GM21619 (cell line): ENCODE data around the gene UAP1.
"Not testable (repeated sequence)": the region's sequence is repeated elsewhere in the genome, so short reads cannot be mapped to it uniquely, and the experiment has no call there.

Source experiments
- ATAC-seq: cut with Tn5 transposase; IDR thresholded peaks from one replicate; pipeline ENCODE4 v1.9.1; 2021; ENCODE audit not compliant: unreplicated experiment

Gene UAP1

DNA sequence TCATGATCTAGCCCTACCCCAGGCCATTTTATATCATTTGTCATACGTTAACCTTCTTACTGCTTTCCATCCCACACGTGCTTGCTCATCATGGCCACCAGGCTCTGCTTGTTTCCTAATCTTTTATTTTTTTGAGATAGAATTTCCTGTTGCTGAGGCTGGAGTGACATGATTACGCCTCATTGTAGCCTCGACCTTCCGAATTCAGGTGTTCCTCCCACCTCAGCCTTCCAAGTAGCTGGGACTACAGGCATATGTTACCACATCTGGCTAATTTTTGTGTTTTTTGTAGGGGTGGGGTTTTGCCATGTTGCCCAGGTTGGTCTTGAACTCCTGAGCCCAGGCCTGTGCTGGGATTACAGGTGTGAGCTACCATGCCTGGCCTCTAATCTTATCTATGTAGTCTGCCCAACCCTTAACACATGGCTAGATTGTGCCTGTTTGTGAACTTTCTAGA is 3.3 kb downstream of the UAP1 start:
- ATAC-seq = no peak

DNA sequence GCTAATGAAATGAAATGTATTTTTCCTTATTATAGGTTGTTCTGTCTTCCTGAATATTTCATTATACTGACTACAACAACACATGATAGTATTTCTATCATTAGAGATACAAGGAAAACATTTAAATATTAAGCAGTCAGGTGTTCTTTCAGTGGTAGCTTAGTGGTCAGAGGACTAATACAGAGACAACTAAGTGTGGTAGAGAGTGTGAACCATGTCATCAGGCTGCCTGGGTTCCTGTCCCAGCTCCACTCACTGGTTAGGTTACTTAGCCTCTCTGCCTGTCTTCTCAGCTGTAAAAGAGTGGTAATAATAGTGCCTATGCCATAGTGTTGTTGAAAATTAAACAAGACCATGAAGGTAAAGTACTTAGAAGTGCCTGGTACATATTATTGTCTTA is 3.9 kb downstream of the UAP1 start:
- no peak for ATAC-seq

DNA sequence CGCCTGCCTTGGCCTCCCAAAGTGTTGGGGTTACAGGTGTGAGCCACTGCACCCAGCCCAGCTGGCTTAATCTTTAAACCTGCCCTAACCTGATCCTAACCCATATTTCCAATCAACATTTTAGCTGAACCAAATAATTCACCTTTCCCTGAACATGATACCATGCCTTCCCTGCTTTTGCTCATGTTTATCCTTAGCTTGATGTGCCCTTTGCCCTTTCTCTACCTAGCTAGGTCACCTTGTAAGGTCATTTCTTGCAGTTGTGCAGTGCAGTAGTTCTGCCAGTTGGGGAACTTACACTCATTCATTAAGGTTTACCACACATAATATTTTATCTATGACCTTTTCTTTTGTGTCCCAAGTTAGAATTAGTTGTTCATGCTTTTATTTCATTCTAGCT is 5.3 kb downstream of the UAP1 start:
- no peak for ATAC-seq

DNA sequence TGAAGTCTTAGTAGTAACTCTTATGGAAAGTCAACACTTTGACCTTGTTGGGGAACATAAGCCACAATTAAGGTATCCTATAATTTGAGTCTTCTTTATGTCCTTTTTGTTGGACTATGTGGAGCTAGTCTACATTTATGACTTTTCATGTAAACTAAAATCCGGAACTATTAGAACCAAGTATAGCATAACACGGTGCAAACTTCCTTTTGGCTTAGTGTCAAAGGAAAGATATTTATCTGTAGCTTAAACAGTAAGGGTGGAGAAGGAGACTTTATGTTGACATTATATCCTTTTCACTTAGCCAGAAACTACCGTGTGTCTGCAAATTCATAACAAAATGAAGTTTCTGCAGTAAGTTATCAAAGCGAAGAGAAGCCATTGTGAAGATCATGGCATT is 7.3 kb downstream of the UAP1 start:
- no peak for ATAC-seq

DNA sequence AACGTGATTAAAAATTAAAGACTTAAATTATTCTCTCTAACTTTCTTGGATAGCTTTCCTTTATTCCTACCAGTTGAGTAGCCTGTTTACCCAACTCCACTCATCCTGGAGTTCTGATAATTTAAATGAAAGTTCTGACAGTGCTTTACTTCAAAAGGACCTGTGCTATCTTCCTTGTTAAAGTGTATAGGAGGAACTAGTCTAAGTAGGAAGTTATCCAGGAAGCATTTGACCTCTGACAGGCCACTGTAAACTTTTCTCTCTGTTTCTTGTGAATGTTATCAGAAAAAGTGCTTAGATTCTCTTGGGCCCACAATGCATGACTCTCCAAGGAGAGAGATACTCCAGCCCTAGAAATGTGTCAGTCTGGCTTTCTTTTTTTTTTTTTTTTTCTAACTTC is 9.2 kb downstream of the UAP1 start:
- ATAC-seq = no peak

DNA sequence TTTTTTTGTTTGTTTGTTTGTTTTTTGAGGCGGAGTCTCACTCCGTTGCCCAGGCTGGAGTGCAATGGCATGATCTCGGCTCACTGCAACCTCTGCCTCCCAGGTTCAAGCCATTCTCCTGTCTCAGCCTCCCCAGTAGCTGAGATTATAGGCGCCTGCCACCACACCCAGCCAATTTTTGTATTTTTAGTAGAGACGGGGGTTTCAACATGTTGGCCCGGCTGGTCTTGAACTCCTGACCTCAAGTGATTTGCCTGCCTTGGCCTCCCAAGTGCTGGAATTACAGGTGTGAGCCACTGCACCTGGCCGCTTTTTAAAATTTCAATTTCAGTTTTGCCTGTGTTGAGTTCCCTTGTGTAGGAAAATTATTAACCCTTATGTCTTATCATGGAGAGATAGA is 9.6 kb downstream of the UAP1 start:
- ATAC-seq = not testable (repeated sequence)

DNA sequence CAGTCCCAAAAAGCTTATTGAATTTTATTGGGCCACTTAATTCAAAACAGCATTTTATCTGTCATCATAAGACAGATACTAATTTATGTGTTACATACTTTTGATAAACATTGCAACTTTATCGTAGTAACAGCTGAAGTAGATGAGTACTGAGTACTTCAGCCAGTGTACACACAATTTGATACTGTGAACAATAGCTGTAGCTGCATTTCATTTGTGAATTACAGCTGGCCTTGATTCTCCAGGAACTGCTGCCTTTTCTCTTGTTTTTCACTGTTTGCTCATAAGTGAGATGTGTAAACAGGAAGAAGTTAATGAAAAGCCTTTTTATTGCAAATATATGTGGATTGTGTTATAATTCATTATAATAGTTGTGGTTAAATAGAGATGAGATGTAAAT is 10.2 kb downstream of the UAP1 start:
- no peak for ATAC-seq

DNA sequence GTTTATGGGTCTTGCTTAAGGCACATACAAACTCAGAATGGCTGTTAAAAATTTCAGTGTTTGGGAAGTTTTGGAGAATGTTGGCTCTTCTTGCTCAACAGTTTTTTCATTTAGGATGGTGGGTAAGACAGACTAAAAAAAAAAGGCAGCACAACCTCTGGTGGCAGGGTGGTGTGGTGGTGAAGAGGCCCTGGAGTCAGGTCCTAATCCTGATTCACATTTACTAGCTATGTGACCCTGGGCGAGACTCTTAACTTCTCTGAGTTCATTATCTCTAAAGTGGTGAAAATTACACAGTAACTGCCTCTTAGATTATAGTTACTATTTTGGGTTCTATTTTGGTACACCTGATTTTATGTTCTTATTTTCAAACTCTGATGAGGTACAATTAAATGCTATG is 11.6 kb downstream of the UAP1 start:
- ATAC-seq = no peak

DNA sequence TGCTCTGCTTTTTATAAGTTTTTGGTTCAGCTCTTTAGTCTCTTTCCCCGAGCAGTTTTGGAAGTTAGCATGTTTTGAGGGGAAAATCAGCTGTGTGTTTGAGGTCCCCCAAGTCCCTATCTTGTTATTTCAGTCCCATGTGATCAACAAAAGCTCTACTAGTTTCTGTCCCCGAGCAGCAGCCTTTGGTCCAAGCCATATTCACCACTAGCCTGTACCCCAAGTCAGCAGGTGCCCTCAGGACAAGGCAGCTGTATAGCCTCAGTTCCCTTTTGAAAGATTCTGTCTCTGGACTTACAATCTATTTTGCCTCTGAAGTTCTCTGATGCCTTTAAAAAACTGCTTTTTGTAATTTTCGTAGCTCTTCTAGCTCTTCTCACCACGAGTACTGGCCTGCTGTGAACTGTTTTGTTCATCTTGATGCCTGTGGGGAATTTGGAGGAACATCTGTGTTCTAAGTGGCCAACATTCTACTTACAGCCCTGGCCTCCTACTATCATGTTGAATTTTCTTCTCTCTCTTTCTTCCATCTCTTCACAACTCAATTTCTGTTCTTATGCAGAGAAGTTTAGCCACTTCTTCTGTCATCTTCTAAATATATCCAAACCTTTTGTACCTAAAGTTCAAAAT is 16.7 kb downstream of the UAP1 start:
- ATAC-seq = no peak

DNA sequence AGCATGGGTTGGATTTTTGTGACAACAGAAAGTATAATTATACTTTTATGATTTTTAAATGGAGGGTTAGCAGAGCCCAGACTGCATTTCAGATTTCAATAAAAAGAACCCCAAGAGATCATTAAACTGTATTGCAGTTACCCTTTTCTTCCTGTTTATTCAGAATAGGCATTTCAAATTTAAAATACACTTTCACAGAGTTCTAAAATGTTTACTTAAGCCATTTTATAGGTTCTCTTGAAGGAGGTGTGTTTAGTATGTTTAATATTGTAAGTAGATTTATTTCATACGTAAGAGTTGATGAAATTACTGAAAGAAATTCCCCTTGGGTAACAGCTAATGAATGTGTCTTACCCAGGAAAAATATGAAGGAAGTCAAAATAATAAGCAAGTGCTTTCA is 17.4 kb downstream of the UAP1 start:
- no peak for ATAC-seq

DNA sequence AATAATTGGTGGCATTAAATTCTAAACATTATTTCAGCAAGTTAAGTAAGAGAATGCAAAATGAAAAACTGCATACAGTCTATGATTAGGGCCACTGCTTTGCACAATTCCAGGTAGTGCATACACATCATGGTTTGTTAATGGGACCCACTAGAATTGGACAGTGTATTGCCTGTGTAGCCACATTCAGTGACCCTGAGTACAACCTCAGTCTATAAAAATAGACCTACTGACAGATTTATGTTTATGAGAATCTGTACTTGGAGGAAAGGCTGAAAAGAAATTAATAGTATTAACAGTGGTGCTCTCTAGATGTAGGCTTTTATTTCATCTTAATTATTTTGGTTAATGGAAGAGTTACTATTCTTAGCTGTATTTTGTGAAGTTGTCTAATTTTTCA is 18.8 kb downstream of the UAP1 start:
- no peak for ATAC-seq

DNA sequence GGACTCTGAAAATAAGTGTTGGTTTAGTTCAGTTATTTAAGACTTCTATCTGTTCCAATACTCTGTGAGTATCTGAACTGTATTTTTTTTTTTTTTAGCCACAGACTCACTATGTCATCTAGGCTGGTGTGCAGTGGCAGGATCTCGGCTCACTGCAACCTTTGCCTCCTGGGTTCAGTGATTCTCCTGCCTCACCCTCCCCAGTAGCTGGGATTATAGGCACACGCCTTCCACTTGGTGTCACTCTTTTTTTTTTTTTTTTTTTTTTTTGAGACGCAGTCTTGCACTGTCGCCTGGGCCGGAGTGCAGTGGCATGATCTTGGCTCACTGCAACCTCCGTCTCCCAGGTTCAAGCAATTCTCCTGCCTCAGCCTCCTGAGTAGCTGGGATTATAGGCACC is 21.4 kb downstream of the UAP1 start:
- not testable (repeated sequence) for ATAC-seq

DNA sequence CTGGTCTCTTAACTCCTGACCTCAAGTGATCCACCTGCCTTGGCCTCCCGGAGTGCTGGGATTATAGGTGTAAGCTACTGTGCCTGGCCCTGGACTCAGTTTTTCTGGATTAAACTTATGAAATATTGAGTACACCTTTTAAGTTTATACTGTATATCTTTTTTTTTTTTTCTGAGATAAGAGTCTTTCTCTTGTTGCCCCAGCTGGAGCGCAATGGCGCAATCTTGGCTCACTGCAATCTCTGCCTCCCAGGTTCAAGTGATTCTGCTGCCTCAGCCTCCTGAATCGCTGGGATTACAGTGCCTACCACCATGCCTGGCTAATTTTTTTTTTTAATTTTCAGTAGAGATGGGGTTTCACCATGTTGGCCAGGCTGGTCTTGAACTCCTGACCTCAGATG is 23.6 kb downstream of the UAP1 start:
- not testable (repeated sequence) for ATAC-seq

DNA sequence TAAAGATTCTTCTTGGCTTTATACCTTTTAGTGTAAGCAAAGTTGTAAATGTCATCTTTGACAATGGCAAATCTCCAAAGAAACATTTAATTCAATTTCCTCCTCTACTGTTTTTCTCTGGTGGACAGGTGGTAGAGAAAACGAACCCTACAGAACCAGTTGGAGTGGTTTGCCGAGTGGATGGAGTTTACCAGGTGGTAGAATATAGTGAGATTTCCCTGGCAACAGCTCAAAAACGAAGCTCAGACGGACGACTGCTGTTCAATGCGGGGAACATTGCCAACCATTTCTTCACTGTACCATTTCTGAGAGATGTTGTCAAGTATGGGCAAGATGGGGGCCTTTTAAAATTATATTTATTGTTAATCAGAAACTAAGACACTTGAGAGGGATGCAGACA is 25.8 kb downstream of the UAP1 start:
- ATAC-seq = no peak

DNA sequence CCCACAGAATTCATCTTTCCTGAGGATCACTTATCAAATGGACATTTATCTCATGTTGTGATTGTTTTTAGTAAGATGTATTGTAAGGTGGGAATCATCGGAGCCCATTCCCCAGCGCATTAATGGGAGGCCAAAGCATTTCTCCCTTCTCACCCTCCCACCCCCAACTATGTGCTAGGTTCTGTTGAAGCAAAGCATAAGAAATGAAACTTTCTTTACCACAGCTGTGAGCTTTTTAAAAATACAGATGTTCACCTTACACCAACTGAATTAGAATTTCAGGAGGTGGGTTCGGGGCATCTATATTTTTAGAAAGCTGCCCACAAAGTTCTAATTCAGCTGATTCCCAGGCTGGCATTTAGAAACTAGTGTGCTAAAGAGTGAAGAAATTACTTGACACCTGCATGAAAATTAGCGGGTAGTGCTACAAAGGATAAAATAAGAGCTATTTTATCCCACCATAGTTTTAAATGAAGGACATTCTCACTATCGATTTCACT is 26.3 kb downstream of the UAP1 start:
- no peak for ATAC-seq

DNA sequence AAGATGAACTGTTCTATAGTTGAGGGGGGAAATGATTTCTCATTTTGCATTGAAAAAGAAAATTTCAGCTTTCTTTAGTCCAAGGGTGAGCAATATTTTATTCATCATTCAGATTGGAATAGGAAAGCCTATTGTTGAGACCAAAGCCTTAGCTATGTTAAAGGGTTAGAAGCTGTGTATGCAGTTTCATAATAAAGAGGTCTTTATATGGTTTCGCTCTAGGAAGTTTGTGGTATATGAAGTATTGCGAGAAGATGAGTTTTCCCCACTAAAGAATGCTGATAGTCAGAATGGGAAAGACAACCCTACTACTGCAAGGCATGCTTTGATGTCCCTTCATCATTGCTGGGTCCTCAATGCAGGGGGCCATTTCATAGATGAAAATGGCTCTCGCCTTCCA is 28.6 kb downstream of the UAP1 start:
- ATAC-seq = no peak

DNA sequence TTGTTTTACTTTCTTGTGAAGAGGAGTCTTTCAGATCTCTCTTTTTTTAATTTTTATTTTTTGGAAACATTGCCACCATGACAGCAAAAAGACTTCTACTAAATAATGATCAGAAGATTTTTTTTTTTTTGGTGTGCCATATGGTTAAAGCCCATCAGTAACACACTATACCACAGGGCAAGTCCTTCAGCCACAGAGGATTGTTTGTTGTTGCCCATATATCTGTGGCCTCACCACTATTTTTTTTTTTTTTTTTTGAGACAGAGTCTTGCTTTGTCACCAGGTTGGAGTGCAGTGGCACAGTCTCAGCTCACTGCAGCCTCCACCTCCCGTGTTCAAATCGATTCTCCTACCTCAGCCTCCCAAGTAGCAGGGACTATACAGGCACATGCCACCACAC is 29.2 kb downstream of the UAP1 start:
- no peak for ATAC-seq

DNA sequence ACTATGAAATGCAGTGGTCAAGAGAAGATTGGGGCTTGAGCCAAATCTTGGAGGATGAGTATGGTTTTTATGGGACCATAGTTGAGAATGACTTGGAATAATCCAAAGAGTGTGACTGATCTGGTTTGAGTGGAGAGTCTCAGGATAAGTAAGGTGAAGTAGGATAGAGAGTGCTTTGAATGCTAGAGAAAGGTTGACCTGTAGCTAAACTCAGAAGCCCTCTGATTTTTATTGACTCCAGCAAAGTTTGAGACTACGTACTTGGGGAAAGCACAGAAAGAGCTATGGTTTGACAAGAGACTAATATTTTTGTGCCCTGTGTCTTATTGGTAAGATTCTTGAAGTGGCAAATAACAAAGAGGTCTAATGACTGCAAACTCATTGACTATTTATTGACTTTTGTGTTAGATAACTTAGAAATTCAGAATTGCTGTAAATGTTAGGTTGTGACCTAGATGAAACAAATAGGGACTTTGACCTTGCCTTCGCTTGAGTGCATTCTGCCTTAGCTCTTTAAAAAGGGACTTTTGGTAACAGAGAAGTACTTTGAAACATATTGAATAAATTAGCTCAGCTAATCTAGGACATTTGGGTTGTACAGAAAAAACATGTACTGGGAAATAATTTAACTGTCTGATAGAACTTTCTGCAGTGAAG is 35.1 kb downstream of the UAP1 start:
- no peak for ATAC-seq

DNA sequence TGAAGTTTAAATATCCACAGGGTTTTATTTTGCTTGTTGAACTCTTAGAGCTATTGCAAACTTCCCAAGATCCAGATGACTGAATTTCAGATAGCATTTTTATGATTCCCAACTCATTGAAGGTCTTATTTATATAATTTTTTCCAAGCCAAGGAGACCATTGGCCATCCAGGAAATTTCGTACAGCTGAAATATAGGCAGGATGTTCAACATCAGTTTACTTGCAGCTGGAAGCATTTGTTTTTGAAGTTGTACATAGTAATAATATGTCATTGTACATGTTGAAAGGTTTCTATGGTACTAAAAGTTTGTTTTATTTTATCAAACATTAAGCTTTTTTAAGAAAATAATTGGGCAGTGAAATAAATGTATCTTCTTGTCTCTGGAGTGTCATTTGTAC is 37.9 kb downstream of the UAP1 start:
- no peak for ATAC-seq

DNA sequence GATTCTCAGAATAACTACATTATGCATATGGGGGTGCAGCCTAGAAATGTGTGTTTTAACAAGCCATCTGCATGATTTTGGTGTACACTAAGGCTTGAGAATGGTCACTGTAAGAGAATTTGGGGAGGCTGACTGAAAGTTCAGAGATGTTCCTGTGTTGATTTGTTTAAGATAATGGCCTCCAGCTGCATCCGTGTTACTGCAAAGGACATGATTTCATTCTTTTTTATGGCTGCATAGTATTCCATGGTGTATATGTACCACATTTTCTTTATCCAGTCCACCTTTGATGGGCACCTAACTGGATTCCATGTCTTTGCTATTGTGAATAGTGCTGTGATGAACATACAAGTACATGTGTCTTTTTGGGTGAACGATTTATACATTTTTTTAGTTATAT is 41.6 kb downstream of the UAP1 start:
- not testable (repeated sequence) for ATAC-seq

DNA sequence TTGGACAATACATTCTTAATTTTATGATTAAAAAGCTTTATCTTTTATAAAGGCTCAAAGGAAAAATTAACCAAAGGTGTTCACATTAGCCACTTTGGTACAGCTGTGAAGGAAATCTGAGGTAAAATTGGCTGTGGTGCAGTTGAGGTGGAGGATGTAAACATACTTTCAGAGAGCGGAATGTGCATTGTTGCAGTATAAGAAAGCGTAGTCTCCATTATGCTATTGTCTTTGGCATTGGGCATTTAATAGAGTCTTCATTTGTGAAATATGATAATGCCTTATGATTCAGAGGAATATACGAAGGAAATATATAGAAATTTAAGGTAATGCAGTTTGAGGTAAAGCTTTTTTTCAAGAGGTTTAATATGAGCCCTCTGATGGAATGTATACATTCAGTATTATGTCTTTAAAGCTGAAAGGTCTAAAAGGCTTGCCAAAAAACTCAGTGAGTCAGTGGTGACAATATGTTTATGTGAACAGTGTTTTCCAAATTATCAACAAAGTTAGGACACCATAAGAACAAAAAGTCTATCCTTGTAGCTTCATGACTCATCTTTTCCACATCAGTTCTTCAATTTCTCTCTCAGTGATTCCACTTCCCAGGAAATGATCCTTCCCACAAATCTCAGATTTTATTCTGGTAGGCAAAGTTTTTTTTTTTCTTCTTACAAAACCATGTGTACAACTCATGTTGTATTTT is 43.9 kb downstream of the UAP1 start:
- ATAC-seq = no peak

DNA sequence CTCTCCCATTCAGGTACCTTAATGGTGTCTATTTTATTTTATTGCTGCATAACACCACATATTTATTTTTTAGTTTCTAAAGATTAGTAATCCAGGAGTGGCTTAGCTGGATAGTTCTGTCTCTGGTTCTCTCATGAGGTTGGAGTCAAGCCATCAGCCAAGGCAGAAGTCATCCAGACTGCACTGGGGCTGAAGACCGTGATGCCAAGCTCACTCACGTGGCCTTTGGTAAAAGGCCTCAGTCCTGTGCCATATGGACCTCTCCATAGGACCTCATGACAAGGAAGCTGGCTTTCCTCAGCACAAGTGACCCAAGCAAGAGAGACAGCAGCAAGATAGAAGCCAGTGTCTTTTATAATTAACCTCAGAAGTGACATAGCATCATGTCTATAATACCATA is 47.8 kb downstream of the UAP1 start:
- ATAC-seq = no peak
